CD4-positive, alpha-beta T cell treated with Interleukin-15 for 1 hour (primary cell): ENCODE data around the gene FAM227A.
"Not testable (repeated sequence)": the region's sequence is repeated elsewhere in the genome, so short reads cannot be mapped to it uniquely, and the experiment has no call there.

Experiments
- DNase-seq: peaks from one replicate; pipeline ENCODE4 v3.0.0-alpha.2; 2020

Gene FAM227A

GRCh38 chr22:38657045-38657909 is 1.1 kb upstream of the FAM227A start:
- DNase-seq: no peak

- DNase-seq: no peak
These were observed 505 bp downstream of the FAM227A start for GRCh38 chr22:38655519-38656255.

- no peak for DNase-seq
These were observed 2.5 kb downstream of the FAM227A start for GRCh38 chr22:38653741-38654140.

- DNase-seq: no peak
These were observed 3.3 kb downstream of the FAM227A start for GRCh38 chr22:38652859-38653258.

GRCh38 chr22:38649841-38650522 is 6.2 kb downstream of the FAM227A start:
- no peak for DNase-seq

GRCh38 chr22:38645430-38645829 is 10.8 kb downstream of the FAM227A start:
- DNase-seq: no peak

- not testable (repeated sequence) for DNase-seq
These were observed 11.9 kb downstream of the FAM227A start for GRCh38 chr22:38644245-38644644.

- no peak for DNase-seq
These were observed 14.6 kb downstream of the FAM227A start for GRCh38 chr22:38641476-38642040.

- no peak for DNase-seq
These were observed 17.5 kb downstream of the FAM227A start for GRCh38 chr22:38638728-38639127.

GRCh38 chr22:38638216-38638615 is 18.0 kb downstream of the FAM227A start:
- DNase-seq: no peak

GRCh38 chr22:38632528-38632927 is 23.7 kb downstream of the FAM227A start:
- DNase-seq: no peak

GRCh38 chr22:38631724-38632123 is 24.5 kb downstream of the FAM227A start:
- DNase-seq: no peak

- DNase-seq: no peak
These were observed 27.1 kb downstream of the FAM227A start for GRCh38 chr22:38629108-38629507.

GRCh38 chr22:38628444-38628843 is 27.7 kb downstream of the FAM227A start:
- no peak for DNase-seq

- DNase-seq: no peak
These were observed 32.8 kb downstream of the FAM227A start for GRCh38 chr22:38623351-38623750.

GRCh38 chr22:38618682-38619081 is 37.5 kb downstream of the FAM227A start:
- DNase-seq: no peak

- DNase-seq: no peak
These were observed 37.9 kb downstream of the FAM227A start for GRCh38 chr22:38618258-38618657.

GRCh38 chr22:38615064-38615405 is 41.2 kb downstream of the FAM227A start:
- not testable (repeated sequence) for DNase-seq

- DNase-seq: no peak
These were observed 41.7 kb downstream of the FAM227A start for GRCh38 chr22:38614332-38615063.

GRCh38 chr22:38613588-38613987 is 42.6 kb downstream of the FAM227A start:
- no peak for DNase-seq

GRCh38 chr22:38612217-38613006 is 43.8 kb downstream of the FAM227A start:
- DNase-seq: no peak

- no peak for DNase-seq
These were observed 44.6 kb downstream of the FAM227A start for GRCh38 chr22:38611559-38611958.
